Neuronal stem cell (in vitro differentiated cells): ENCODE data around the gene CENPO.
A peak's percentile ranks its signal among the peaks of the same experiment; 100 is the strongest.

ENCODE experiments used
- DNase-seq: peaks from one replicate; pipeline ENCODE4 v3.0.0-alpha.2; 2013; ENCODE audit warnings: low spot score
- H2AFZ ChIP-seq: one replicate; pipeline ENCODE4 v1.6.1; 2013; ENCODE audit warnings: mild to moderate bottlenecking, low read length, inconsistent platforms
- H2AK5ac ChIP-seq: 2 replicates; pipeline ENCODE4 v1.6.1; 2013; ENCODE audit warnings: low read depth, mild to moderate bottlenecking, inconsistent platforms, low read length, moderate library complexity, mixed read lengths
- H2BK120ac ChIP-seq: 2 replicates; pipeline ENCODE4 v1.6.1; 2013; ENCODE audit warnings: low read depth, mild to moderate bottlenecking, inconsistent platforms, low read length, moderate library complexity, mixed read lengths
- H2BK12ac ChIP-seq: one replicate; pipeline ENCODE4 v1.6.1; 2013; ENCODE audit warnings: low read length, inconsistent platforms
- H2BK15ac ChIP-seq: 2 replicates; pipeline ENCODE4 v1.6.1; 2013; ENCODE audit warnings: mild to moderate bottlenecking, low read length, inconsistent platforms, mixed read lengths
- H2BK5ac ChIP-seq: one replicate; pipeline ENCODE4 v1.6.1; 2013; ENCODE audit warnings: inconsistent platforms, mild to moderate bottlenecking, low read length, moderate library complexity
- H3K14ac ChIP-seq: one replicate; pipeline ENCODE4 v1.6.1; 2013; ENCODE audit warnings: low read length, inconsistent platforms
- H3K18ac ChIP-seq: 2 replicates; pipeline ENCODE4 v1.6.1; 2013; ENCODE audit warnings: low read length, inconsistent platforms
- H3K23ac ChIP-seq: 2 replicates; pipeline ENCODE4 v1.6.1; 2013; ENCODE audit warnings: low read depth, mild to moderate bottlenecking, mixed read lengths, low read length, inconsistent platforms; ENCODE audit not compliant: poor library complexity
- H3K27ac ChIP-seq: replicated peaks from 3 replicates; pipeline ENCODE4 v1.5.1; 2013; ENCODE audit warnings: low read length, inconsistent platforms
- H3K27me3 ChIP-seq, 3 experiments: 2 replicates each; pipeline ENCODE4 v1.6.1; 2013; ENCODE audit warnings: low read length in 3 of 3, mild to moderate bottlenecking in 2 of 3, inconsistent platforms in 1 of 3, low read depth in 1 of 3, mixed read lengths in 1 of 3, moderate library complexity in 1 of 3; ENCODE audit not compliant: control insufficient read depth in 3 of 3, insufficient read depth in 3 of 3
- H3K36me3 ChIP-seq, 2 donors: replicated peaks in 1 of 2; 2 replicates each; pipeline ENCODE4 v1.6.1; 2013; ENCODE audit warnings: low read length in 2 of 2; ENCODE audit not compliant: control insufficient read depth in 2 of 2, insufficient read depth in 2 of 2
- H3K4ac ChIP-seq: 2 replicates; pipeline ENCODE4 v1.6.1; 2013; ENCODE audit warnings: inconsistent platforms, mild to moderate bottlenecking, low read length, moderate library complexity
- H3K4me1 ChIP-seq, 2 donors: 1 replicate in 1 of 2; 2 replicates in 1 of 2; pipeline ENCODE4 v1.6.1; 2013; ENCODE audit warnings: low read length in 2 of 2, low read depth in 1 of 2; ENCODE audit not compliant: control insufficient read depth in 2 of 2, insufficient read depth in 1 of 2
- H3K4me2 ChIP-seq: one replicate; pipeline ENCODE4 v1.6.1; 2013; ENCODE audit warnings: mild to moderate bottlenecking, low read length, inconsistent platforms; ENCODE audit not compliant: insufficient read depth, poor library complexity, severe bottlenecking
- H3K4me3 ChIP-seq, 2 donors: 2 replicates each; pipeline ENCODE4 v1.5.1; 2013; ENCODE audit warnings: low read length in 2 of 2, mild to moderate bottlenecking in 2 of 2, inconsistent platforms in 1 of 2, moderate library complexity in 1 of 2
- H3K79me1 ChIP-seq: one replicate; pipeline ENCODE4 v1.6.1; 2013; ENCODE audit warnings: low read depth, mild to moderate bottlenecking, inconsistent platforms, low read length, moderate library complexity
- H3K9ac ChIP-seq: one replicate; pipeline ENCODE4 v1.6.1; 2013; ENCODE audit warnings: mild to moderate bottlenecking, low read depth, low read length, inconsistent platforms; ENCODE audit not compliant: poor library complexity
- H3K9me3 ChIP-seq, 2 donors: replicated peaks in 1 of 2; 2 replicates each; pipeline versions ENCODE3 to v1.6.1; 2013; ENCODE audit warnings: low read length in 2 of 2, mild to moderate bottlenecking in 2 of 2, inconsistent platforms in 1 of 2, low read depth in 1 of 2, mixed read lengths in 1 of 2, moderate library complexity in 1 of 2; ENCODE audit not compliant: control insufficient read depth in 2 of 2, insufficient read depth in 1 of 2
- H4K8ac ChIP-seq: one replicate; pipeline ENCODE4 v1.6.1; 2013; ENCODE audit warnings: low read depth, mild to moderate bottlenecking, inconsistent platforms, low read length, moderate library complexity
- H4K91ac ChIP-seq: one replicate; pipeline ENCODE4 v1.6.1; 2013; ENCODE audit warnings: low read length, low read depth, mild to moderate bottlenecking, inconsistent platforms; ENCODE audit not compliant: poor library complexity
- WGBS, 2 donors: extraction: QIAGEN DNeasy Blood & Tissue Kit; methylation state at CpG; one replicate each; pipeline ENCODE4 v1.1.7; 2013; ENCODE audit warnings: missing lambda C conversion rate in 2 of 2, mixed read lengths in 1 of 2; ENCODE audit not compliant: insufficient read length in 2 of 2, insufficient replicate concordance in 1 of 2; ENCODE audit errors: extremely low coverage in 2 of 2; 5-methylcytosine and 5-hydroxymethylcytosine counted together

The CENPO gene

DNA sequence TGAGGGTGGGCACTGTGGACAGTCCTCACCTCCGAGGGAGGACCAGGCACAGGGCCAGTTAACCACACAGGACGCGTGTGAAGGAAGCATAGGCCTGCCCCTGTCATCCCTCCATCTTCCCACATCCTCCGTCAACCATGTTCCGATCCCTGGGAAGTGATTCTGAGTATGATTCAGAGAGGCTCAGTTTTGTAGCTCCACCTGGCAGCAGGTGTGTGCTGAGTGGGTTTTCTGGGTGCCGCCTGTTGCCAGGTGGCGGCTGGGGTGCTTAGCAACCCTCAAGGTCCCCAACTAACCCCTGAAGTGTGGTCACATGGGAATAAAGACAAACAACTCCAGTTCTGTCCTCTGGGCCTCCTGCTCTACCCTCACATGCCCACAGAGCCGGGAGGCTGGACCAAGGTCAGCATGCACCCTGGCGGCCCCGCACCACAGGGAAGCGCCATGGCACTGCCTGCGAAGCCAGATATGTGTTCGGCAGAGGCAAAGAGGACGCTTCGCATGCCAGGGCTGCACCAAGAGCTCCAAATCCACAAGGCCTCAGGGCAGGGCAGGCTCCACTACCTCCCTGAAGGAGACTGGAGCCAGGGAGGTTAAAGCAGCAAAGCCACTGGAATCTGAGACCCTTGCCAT, 66.9 kb downstream of the CENPO start:
- Histone ChIP-seq H3K79me1 (no peaks in the 10 kb centered on the region), H3K36me3 (peaks cover 0 to 1% of the 10 kb centered on the region in 2 donors), H3K27me3 (no peaks in the 10 kb centered on the region), H2BK12ac (no peak overlapping the region), H4K91ac (no peak overlapping the region), H3K27ac (no peak overlapping the region), H3K4ac (no peak overlapping the region), H3K9ac (peak overlapping the region; percentile 25), H3K23ac (peak overlapping the region; percentile 25), H2BK120ac (no peak overlapping the region), H2BK5ac (no peak overlapping the region), H2AFZ (no peak overlapping the region), H3K4me3 (no peak overlapping the region), H3K4me2 (no peak overlapping the region), H4K8ac (no peak overlapping the region), H3K14ac (no peak overlapping the region), H3K4me1 (peaks cover 3 to 11% of the 10 kb centered on the region in 2 donors), H2BK15ac (no peak overlapping the region), H3K9me3 (peaks cover 0 to 2% of the 10 kb centered on the region in 2 donors), H3K18ac (peak overlapping the region; percentile 55), H2AK5ac (no peak overlapping the region)
- no CpG with 5 or more reads among the region's 15 CpGs for WGBS, 2 donors
- no peak for DNase-seq

DNA sequence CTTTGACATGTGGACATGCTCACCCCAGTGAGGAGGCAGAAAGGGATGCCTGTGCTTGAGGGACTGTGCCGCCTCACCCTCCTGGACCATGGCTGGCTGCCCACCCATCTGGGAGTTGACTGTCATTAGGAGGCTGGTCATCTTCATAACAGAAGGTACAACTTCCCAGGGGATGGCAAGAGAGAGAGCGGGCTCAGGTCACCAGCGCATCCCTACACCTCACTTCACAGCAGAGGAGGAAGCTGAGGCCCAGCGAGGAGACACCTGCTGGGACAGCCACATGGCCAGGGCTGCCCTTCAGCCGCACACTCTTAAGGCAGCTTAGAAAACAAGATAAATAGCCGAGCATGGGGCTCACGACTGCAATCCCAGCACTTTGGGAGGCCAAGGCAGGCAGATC, 67.4 kb downstream of the CENPO start:
- Histone ChIP-seq H3K23ac (no peak overlapping the region), H2BK120ac (no peak overlapping the region), H3K4ac (no peak overlapping the region), H3K27ac (no peak overlapping the region), H3K9me3 (peaks cover 0 to 2% of the 10 kb centered on the region in 2 donors), H3K9ac (peak overlapping the region; percentile 25), H2BK12ac (no peak overlapping the region), H3K79me1 (no peaks in the 10 kb centered on the region), H3K4me3 (no peak overlapping the region), H4K91ac (no peak overlapping the region), H3K27me3 (no peaks in the 10 kb centered on the region), H2BK5ac (no peak overlapping the region), H3K14ac (peak overlapping the region; percentile 77), H2BK15ac (no peak overlapping the region), H3K4me2 (no peak overlapping the region), H3K36me3 (peaks cover 0 to 1% of the 10 kb centered on the region in 2 donors), H2AFZ (no peak overlapping the region), H3K4me1 (peaks cover 3 to 6% of the 10 kb centered on the region in 2 donors), H2AK5ac (no peak overlapping the region), H3K18ac (peak overlapping the region; percentile 41), H4K8ac (no peak overlapping the region)
- WGBS, 2 donors, result no CpG with 5 or more reads among the region's 7 CpGs
- no peak for DNase-seq

DNA sequence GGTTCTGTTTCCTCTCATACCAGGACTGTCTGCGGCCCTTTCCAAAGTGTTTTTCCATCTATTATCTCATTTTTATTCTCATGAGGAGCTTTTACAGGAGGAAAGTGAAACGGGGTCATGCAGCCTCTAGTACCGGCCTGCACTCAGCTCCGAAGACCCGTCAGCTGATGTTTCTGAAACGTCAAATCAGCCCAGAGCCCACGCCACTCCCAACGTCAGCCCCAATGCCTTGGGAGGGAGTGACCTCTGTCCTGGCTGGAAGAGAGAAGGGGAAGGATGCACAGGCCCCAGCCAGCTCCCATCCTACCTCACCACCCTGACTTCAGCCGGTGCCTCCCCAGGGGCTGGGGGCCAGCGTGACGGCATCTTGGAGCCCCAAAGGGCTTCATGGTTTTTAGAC, 68.3 kb downstream of the CENPO start:
- Histone ChIP-seq H2BK5ac (no peak overlapping the region), H3K23ac (no peak overlapping the region), H3K4me3 (no peak overlapping the region), H2BK120ac (no peak overlapping the region), H2AK5ac (no peak overlapping the region), H3K9me3 (peaks cover 0 to 2% of the 10 kb centered on the region in 2 donors), H3K18ac (no peak overlapping the region), H3K4me2 (no peak overlapping the region), H2BK12ac (no peak overlapping the region), H3K79me1 (no peaks in the 10 kb centered on the region), H2AFZ (no peak overlapping the region), H4K91ac (no peak overlapping the region), H3K4ac (no peak overlapping the region), H3K9ac (no peak overlapping the region), H3K27me3 (no peaks in the 10 kb centered on the region), H4K8ac (no peak overlapping the region), H3K4me1 (no peaks in the 10 kb centered on the region), H2BK15ac (no peak overlapping the region), H3K27ac (no peak overlapping the region), H3K14ac (no peak overlapping the region), H3K36me3 (no peaks in the 10 kb centered on the region)
- WGBS, 2 donors, result no CpG with 5 or more reads among the region's 11 CpGs
- DNase-seq, result no peak

DNA sequence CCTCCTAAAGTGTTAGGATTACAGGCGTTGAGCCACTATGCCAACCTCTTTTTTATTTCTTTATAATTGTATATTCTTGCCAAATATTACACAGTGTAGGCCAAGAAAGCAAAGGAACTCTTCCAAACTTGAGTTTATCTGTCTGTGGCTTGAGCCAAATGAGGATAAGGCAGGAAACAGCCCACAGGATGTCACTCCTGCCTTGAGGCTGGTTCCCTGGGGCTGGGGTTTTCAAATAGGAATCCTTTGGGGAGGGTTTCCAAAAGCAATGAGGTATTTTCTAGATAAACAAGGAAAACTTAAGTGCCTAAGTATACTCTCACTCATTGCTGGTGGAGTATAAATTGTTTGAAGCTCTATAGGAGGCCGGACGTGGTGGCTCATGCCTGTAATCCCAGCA, 70.4 kb downstream of the CENPO start:
- Histone ChIP-seq H3K9ac (no peak overlapping the region), H2BK12ac (no peak overlapping the region), H3K36me3 (peaks cover 0 to 12% of the 10 kb centered on the region in 2 donors), H2AK5ac (no peak overlapping the region), H3K79me1 (no peaks in the 10 kb centered on the region), H3K4ac (no peak overlapping the region), H3K4me1 (no peaks in the 10 kb centered on the region), H3K4me2 (no peak overlapping the region), H2BK5ac (no peak overlapping the region), H2BK15ac (no peak overlapping the region), H2AFZ (no peak overlapping the region), H4K8ac (no peak overlapping the region), H3K23ac (no peak overlapping the region), H3K9me3 (peaks cover 2 to 11% of the 10 kb centered on the region in 2 donors), H3K14ac (no peak overlapping the region), H3K27ac (no peak overlapping the region), H4K91ac (no peak overlapping the region), H2BK120ac (no peak overlapping the region), H3K27me3 (no peaks in the 10 kb centered on the region), H3K4me3 (no peak overlapping the region), H3K18ac (no peak overlapping the region)
- no CpG with 5 or more reads among the region's 3 CpGs for WGBS, 2 donors
- DNase-seq, result no peak
